GM19238 (cell line): ENCODE measurements around the gene MRPS14.
"Not testable (repeated sequence)": the region's sequence is repeated elsewhere in the genome, so short reads cannot be mapped to it uniquely, and the experiment has no call there.

Experiments
- DNase-seq: peaks from one replicate; pipeline ENCODE4 v3.0.0; 2011; ENCODE audit warnings: low spot score; ENCODE audit not compliant: insufficient read length

Gene MRPS14

GRCh38 chr1:175023043-175023921 is at the start of gene MRPS14:
TSS of gene MRPS14 (minus strand) at chr1:175023425. CDS start at chr1:175023408, 17 bp downstream.
- DNase-seq = peak; percentile 84

GRCh38 chr1:175072099-175072951 is 49.1 kb upstream of the MRPS14 start:
- DNase-seq = no peak

- DNase-seq = no peak
These were observed 48.2 kb upstream of the MRPS14 start for GRCh38 chr1:175071276-175071943.

- DNase-seq = no peak
These were observed 47.6 kb upstream of the MRPS14 start for GRCh38 chr1:175070818-175071217.

- no peak for DNase-seq
These were observed 44.3 kb upstream of the MRPS14 start, which contains the start of gene TNN for GRCh38 chr1:175067362-175068106. TSS of gene TNN (plus strand) at chr1:175067833. CDS start at chr1:175077419, 9,586 bp downstream.

- DNase-seq = no peak
These were observed 39.6 kb upstream of the MRPS14 start for GRCh38 chr1:175062858-175063257.

- no peak for DNase-seq
These were observed 39.1 kb upstream of the MRPS14 start for GRCh38 chr1:175062339-175062738.

- DNase-seq = no peak
These were observed 31.5 kb upstream of the MRPS14 start for GRCh38 chr1:175054736-175055135.

- DNase-seq = no peak
These were observed 27.8 kb upstream of the MRPS14 start for GRCh38 chr1:175050992-175051391.

- no peak for DNase-seq
These were observed 22.3 kb upstream of the MRPS14 start for GRCh38 chr1:175045519-175045918.

- DNase-seq = no peak
These were observed 21.9 kb upstream of the MRPS14 start for GRCh38 chr1:175045097-175045496.

GRCh38 chr1:175044591-175044990 is 21.4 kb upstream of the MRPS14 start:
- not testable (repeated sequence) for DNase-seq

GRCh38 chr1:175043824-175044223 is 20.6 kb upstream of the MRPS14 start:
- DNase-seq = no peak

- DNase-seq = no peak
These were observed 19.4 kb upstream of the MRPS14 start for GRCh38 chr1:175042650-175043049.

- no peak for DNase-seq
These were observed 17.2 kb upstream of the MRPS14 start for GRCh38 chr1:175040324-175040879.

- DNase-seq = no peak
These were observed 14.2 kb upstream of the MRPS14 start for GRCh38 chr1:175037416-175037815.

GRCh38 chr1:175036476-175036875 is 13.3 kb upstream of the MRPS14 start:
- DNase-seq = no peak

GRCh38 chr1:175035865-175036264 is 12.6 kb upstream of the MRPS14 start:
- DNase-seq = no peak

- no peak for DNase-seq
These were observed 11.6 kb upstream of the MRPS14 start for GRCh38 chr1:175034775-175035174.

- no peak for DNase-seq
These were observed 10.7 kb upstream of the MRPS14 start for GRCh38 chr1:175033953-175034352.

GRCh38 chr1:175024773-175025172 is 1.5 kb upstream of the MRPS14 start:
- no peak for DNase-seq
